Stimulated activated naive B cell treated with anti-CD40 and anti-IgM and Interleukin-4, amounts not matched to agents 10 μg/mL and 1 μg/mL and 100 μg/mL, for 72 hours (primary cell): ENCODE results near the gene RTP5.

Source experiments
- ATAC-seq, 2 donors: fragments of 150-1000 bp; cut with Tn5 transposase; replicated peaks; 2 replicates each; pipeline ENCODE4 v1.10.0; 2021; ENCODE audit warnings: moderate library complexity in 1 of 2
- DNase-seq: peaks from one replicate; pipeline ENCODE4 v3.0.0; 2021
- H3K27ac Mint-ChIP-seq: one replicate; pipeline ENCODE4 v1.8.0; 2022; ENCODE audit warnings: mild to moderate bottlenecking, mixed read lengths
- H3K27me3 Mint-ChIP-seq, 2 donors: one replicate each; pipeline ENCODE4 v1.8.0; 2022; ENCODE audit warnings: mixed read lengths in 2 of 2
- H3K36me3 Mint-ChIP-seq, 2 donors: one replicate each; pipeline ENCODE4 v1.8.0; 2022; ENCODE audit warnings: mixed read lengths in 2 of 2, mild to moderate bottlenecking in 1 of 2
- H3K4me1 Mint-ChIP-seq, 2 donors: one replicate each; pipeline ENCODE4 v1.8.0; 2022; ENCODE audit warnings: mixed read lengths in 2 of 2, mild to moderate bottlenecking in 1 of 2
- H3K4me3 Mint-ChIP-seq, 2 donors: one replicate each; pipeline ENCODE4 v1.8.0; 2022; ENCODE audit warnings: mild to moderate bottlenecking in 2 of 2, mixed read lengths in 2 of 2, moderate library complexity in 1 of 2
- H3K9me3 Mint-ChIP-seq, 2 donors: one replicate each; pipeline ENCODE4 v1.8.0; 2022; ENCODE audit warnings: mixed read lengths in 2 of 2, mild to moderate bottlenecking in 1 of 2

The RTP5 gene

DNA sequence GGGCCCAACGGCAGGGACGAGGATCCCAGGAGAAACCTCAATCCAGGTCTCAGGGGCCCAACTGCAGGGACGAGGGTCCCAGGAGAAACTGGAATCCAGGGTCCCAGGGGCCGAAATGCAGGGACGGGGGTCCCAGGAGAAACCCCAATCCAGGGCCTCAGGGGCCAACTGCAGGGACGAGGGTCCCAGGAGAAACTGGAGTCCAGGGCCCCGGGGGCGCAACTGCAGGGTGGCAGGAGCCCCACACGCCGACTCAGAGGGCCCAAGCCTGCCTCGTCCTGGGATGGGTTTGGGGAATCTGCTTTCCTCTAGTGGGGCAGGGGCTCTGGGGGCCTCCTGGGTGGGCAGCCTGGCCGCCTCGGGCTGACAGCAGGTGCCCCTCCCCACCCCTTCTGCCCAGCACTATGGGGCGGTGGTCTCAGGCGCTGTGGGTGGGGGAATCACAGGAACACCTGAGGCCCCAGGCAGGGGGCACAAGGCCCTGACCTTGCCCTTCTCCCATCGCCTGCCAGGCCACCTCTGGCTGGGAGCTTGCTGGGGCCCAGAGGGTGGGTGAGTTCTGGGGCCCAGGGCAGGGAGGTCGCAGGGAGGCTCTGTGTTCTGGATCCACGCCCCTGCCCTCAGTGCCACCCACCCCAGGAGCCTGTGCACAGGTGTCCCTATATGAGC, 7.1 kb downstream of the RTP5 start:
- peaks cover 9% of the 10 kb centered on the region in 2 donors for H3K9me3 Mint-ChIP-seq
- peaks cover 7 to 12% of the 10 kb centered on the region in 2 donors for H3K27me3 Mint-ChIP-seq
- no peak overlapping the region for H3K4me3 Mint-ChIP-seq
- H3K27ac Mint-ChIP-seq: no peak overlapping the region
- peaks cover 15 to 28% of the 10 kb centered on the region in 2 donors for H3K4me1 Mint-ChIP-seq
- DNase-seq (no peak), ATAC-seq (no peak)
- H3K36me3 Mint-ChIP-seq: peaks cover 0 to 7% of the 10 kb centered on the region in 2 donors

DNA sequence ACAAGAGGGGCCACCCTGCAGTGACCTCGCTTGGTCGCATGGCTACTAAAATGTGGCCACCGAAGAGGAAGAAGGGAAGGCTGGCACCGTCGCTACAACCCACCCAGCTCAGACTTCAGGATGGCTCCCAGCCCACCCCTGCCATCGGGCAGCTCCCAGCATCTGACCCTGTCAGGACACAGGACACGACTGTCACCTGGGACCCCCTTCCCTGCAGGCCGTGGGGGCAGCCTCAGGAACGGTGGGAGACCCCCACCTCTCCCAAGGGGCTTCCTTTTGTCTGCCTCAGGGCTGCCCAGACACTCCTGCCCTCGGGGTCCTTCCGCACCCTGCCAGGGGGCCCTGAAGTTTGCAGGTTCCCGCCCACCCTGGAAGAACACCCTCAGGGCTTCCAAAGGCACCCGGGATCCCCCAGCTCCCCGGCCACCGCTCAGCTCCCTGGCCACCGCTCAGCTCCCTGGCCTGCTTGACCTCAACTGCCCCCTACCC, 7.7 kb downstream of the RTP5 start:
- H3K4me1 Mint-ChIP-seq: peaks cover 13 to 30% of the 10 kb centered on the region in 2 donors
- H3K27ac Mint-ChIP-seq: no peak overlapping the region
- peaks cover 4 to 9% of the 10 kb centered on the region in 2 donors for H3K27me3 Mint-ChIP-seq
- H3K9me3 Mint-ChIP-seq: peaks cover 9% of the 10 kb centered on the region in 2 donors
- no peak for DNase-seq
- no peak for ATAC-seq
- peaks cover 0 to 7% of the 10 kb centered on the region in 2 donors for H3K36me3 Mint-ChIP-seq
- H3K4me3 Mint-ChIP-seq: no peak overlapping the region

DNA sequence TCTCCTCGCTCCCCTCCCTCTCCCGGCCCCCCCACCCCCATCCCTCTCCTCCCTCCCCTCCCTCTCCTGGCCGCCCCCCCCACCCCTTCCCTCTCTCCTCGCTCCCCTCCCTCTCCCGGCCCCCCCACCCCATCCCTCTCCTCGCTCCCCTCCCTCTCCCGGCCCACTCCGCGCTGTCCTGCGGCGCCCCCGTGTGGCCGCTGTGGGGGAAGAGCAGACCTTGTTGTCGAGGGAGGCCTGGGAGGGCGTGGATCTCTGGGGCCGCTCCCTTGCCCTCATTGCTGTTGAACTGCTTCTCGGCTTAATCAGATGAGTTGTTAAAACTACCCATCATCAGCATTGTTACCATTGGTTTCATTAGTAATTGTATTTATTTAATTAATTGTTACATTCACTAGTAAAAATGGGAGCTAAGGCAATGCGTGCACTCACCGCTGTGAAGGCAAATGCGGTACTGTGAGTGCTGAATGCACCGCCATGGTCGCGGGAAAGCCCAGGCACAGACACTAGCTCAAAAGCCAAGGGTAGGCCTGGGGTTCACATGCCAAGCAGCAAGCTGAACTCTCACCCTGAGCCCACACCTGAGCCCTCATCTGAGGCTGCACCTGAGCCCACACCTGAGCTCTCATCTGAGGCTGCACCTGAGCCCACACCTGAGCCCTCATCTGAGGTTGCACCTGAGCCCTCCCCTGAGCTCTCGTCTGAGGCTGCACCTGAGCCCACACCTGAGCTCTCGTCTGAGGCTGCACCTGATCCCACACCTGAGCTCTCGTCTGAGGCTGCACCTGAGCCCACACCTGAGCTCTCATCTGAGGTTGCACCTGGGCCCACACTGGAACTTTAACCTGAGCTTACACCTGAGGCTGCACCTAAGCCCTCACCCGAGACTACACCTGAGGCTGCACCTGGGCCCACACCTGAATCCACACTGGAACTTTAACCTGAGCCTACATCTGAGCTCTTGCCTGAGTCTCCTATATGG, 8.8 kb downstream of the RTP5 start:
- peaks cover 9% of the 10 kb centered on the region in 2 donors for H3K9me3 Mint-ChIP-seq
- ATAC-seq: peak in 1 of 2 donors; percentile 17
- peaks cover 20 to 36% of the 10 kb centered on the region in 2 donors for H3K4me1 Mint-ChIP-seq
- H3K4me3 Mint-ChIP-seq: no peak overlapping the region
- H3K36me3 Mint-ChIP-seq: peaks cover 0 to 7% of the 10 kb centered on the region in 2 donors
- peak; percentile 62 for DNase-seq
- H3K27ac Mint-ChIP-seq: peak overlapping the region; percentile 25
- H3K27me3 Mint-ChIP-seq: peaks cover 0 to 4% of the 10 kb centered on the region in 2 donors

DNA sequence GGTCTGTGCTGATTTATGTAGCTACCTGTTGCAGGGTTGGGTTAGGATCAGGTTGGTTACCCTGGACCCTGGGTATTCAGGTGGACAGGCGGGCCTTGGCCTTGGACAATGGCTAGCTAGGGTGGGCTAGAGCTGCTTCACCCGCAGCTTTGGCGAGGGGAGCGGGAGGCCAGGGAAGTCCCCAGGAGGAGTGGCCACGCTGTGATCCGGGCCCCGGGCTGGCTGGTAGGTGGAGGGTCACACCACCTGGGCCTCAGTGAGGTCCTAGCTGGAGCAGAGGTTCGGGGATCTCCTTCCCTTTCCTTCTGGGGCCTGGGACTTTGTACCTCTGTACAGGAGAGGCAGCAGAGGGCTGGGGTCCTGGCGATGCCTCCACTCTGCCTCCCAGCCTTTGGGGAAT, 9.8 kb downstream of the RTP5 start:
- Mint-ChIP-seq H3K4me1 (peaks cover 19 to 45% of the 10 kb centered on the region in 2 donors), H3K9me3 (peaks cover 4 to 5% of the 10 kb centered on the region in 2 donors), H3K27ac (peak overlapping the region; percentile 25), H3K36me3 (peaks cover 1 to 5% of the 10 kb centered on the region in 2 donors), H3K4me3 (no peak overlapping the region), H3K27me3 (no peaks in the 10 kb centered on the region)
- no peak for DNase-seq
- ATAC-seq: no peak

DNA sequence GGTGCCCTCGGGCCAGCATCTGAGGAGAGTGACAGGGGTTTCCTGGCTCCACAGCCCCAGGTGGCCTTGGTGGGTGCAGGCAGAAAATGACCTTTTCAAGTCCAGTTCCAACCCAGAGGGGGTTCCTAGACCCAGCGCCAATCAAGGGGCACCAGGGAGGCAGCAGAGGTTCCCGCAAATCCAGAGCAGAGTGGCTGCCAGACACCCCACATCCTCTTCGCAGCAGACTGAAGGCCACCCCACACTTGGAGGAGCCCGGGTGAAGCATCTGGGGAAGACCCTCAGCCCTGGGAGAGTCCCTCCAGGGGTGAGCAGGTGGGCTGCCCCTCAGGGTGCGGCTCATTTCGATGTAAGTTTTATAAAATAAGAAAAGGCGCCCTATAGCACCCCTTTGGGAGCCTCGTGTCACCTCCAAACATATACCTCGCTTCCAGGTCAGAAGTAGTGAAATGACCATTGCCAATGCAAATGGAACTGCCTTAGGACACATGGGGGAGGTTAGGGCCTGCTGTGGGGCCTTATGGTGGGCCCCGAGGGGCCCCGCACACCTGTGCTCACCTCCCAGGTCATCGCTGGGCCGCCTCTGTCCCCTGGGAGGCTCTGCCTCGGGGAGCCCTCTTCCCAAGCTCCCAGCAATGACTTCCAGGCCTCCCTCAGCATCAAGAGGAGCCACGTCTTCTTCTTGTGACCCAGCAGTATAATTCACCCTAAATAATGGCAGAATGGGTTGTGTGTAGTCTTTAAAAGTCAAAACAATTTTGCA, 11.0 kb downstream of the RTP5 start:
- H3K36me3 Mint-ChIP-seq: peaks cover 5 to 7% of the 10 kb centered on the region in 2 donors
- ATAC-seq (no peak), DNase-seq (no peak)
- peak overlapping the region; percentile 81 to 92 for H3K4me3 Mint-ChIP-seq
- H3K27ac Mint-ChIP-seq: peak overlapping the region; percentile 98
- no peaks in the 10 kb centered on the region for H3K27me3 Mint-ChIP-seq
- H3K4me1 Mint-ChIP-seq: peaks cover 16 to 51% of the 10 kb centered on the region in 2 donors
- peaks cover under 1 to 2% of the 10 kb centered on the region in 2 donors for H3K9me3 Mint-ChIP-seq

DNA sequence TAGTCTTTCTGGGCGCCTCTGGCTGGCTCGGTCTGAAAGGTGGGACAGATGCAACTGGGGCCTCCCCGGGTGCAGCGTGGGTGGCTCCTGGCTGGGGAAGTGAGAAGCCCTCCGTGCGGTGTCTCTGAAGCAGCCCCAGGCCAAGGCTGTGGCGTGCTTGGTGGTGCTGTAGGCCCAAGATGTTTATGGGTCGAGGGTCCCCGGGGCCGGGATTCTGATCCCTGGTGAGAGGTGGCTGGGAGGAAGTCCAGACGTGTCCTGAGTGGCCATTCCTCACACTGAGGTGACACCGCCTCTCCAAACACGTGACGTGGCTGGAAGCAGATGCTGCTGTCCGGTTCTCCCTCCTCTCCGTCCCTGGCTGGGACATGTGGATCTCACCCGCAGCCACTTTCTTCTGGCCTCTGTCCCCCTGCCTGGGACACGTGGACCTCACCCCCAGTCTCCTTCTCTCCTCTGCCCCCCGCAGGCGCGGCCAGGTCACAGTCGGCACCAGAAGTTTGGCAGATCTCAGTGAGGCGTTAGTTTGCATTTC, 12.6 kb downstream of the RTP5 start:
- ATAC-seq: peak; percentile 84 to 86
- peak overlapping the region; percentile 81 to 92 for H3K4me3 Mint-ChIP-seq
- H3K4me1 Mint-ChIP-seq: peaks cover 31 to 67% of the 10 kb centered on the region in 2 donors
- H3K27me3 Mint-ChIP-seq: no peaks in the 10 kb centered on the region
- DNase-seq: peak; percentile 92
- H3K36me3 Mint-ChIP-seq: peaks cover 11 to 24% of the 10 kb centered on the region in 2 donors
- H3K27ac Mint-ChIP-seq: peak overlapping the region; percentile 98
- no peaks in the 10 kb centered on the region for H3K9me3 Mint-ChIP-seq

DNA sequence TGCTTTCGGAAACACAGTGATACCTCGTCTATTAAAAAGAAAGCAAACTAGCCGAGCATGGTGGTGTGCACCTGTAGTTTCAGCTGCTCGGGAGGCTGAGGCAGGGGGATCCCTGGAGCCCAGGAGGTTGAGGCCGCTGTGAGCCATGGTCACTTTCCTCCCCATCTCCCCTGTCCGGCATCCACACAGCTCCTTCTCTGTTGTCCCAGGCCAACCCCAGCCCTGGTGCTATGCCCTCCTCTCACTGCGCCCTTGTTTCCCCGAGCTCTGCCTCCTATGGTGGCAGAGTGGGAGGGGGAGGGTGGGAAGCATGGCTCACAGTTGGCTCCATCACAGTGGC, 15.4 kb downstream of the RTP5 start:
- Mint-ChIP-seq H3K27me3 (no peaks in the 10 kb centered on the region), H3K4me1 (peaks cover 39 to 85% of the 10 kb centered on the region in 2 donors), H3K36me3 (peaks cover 27 to 46% of the 10 kb centered on the region in 2 donors), H3K27ac (no peak overlapping the region), H3K4me3 (no peak overlapping the region), H3K9me3 (no peaks in the 10 kb centered on the region)
- DNase-seq: no peak
- no peak for ATAC-seq

DNA sequence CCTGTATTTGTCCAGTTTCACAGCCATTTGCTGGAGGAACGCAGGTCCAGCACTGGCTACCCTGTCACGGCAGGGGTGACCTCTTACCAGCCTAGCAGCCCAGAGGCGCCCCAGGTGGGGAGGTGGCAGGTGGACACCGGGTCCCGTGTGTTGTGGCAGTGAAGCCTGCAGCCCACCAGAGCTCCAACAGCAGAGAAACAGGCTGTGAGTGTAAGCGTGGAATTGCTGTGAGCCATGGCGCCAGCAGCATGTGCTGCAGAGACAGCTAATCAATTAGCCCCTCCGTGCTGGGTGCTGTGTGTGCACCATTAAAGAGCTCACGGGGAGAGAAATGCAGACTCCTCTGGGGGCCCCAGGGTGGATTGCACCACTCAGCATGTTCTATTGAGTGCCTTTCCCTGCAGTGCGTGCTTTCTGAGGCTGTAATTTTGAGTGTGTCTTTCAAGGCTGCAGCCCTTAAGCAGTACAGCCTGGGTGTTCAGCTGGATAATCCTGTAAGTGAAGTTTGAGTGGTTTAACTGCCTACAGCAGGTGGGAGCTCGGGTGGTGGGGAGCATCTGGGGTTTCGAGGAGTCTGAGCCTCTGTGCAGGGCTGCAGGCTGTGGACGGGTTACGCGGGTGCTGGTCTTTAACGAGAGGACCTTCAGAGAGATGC, 15.9 kb downstream of the RTP5 start:
- Mint-ChIP-seq H3K27me3 (no peaks in the 10 kb centered on the region), H3K9me3 (no peaks in the 10 kb centered on the region), H3K4me3 (no peak overlapping the region), H3K4me1 (peaks cover 38 to 80% of the 10 kb centered on the region in 2 donors), H3K36me3 (peaks cover 32 to 48% of the 10 kb centered on the region in 2 donors), H3K27ac (no peak overlapping the region)
- no peak for ATAC-seq
- DNase-seq: no peak

DNA sequence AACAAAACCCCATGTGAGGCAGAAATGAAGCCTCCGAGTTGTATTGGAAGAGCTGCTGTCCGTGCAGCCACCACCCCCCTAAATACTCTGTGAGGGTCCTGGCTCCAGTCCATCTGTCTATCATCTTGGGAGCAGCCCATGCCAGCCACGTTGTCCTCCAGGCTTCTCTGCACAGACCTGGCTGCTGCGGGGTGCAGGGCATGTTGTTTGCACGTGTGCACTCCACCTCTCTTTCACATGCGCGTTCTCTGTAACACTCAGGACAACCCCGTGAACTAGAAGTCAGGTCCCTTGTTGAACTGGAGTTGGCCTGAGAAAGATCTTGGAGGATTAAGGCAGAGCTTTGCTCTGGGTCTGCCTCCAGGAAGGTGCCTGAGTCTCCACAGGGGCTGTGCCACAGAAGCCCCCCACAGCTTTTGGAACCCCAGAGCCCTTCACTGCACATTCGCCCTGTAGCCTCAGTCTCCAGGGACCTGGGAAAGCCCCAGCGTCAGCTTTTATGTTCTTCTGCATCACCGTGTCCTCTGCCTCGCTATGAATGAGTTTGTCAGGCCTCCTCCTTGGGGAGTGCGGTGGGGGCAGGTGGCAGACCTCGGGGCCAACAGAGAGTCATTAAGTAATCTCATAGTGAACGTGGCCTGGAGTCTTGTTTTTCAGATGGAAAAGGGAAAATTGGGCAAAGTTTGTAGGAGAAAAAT, 16.6 kb downstream of the RTP5 start:
- peak overlapping the region; percentile 22 for H3K27ac Mint-ChIP-seq
- DNase-seq: peak; percentile 58
- H3K4me3 Mint-ChIP-seq: peak overlapping the region in 1 of 2 donors; percentile 6
- peaks cover 35 to 73% of the 10 kb centered on the region in 2 donors for H3K4me1 Mint-ChIP-seq
- H3K36me3 Mint-ChIP-seq: peaks cover 32 to 48% of the 10 kb centered on the region in 2 donors
- peak; percentile 23 to 24 for ATAC-seq
- H3K27me3 Mint-ChIP-seq: no peaks in the 10 kb centered on the region
- no peaks in the 10 kb centered on the region for H3K9me3 Mint-ChIP-seq

DNA sequence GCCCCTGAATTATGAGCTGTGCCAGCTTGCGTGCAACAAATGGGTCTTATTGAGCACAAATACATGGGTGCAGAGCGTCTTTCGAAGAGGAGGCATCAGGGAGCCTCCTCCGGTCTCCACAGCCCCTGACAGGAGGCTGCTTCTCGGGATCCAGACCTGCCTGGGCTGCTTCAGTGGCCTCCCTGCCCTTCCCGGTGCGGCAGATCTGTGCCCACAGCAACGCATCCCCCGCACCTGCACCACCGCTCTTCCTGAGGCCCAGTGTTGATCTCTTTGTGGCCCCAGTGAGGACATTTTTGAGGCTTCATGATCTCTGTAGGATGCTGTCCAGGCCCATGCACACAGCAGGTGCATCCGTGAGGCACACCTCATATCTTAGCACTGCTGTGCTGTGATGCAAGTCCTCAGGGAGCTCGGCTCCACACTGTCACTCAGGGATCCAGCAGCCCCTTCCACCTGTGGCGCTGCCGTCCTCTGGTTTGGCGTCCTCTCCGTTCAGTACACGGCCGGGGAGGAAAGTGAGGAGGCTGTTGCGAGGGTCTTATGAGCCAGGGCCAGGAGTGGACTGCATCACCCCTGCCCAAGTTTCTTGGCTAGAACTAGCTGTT, 17.4 kb downstream of the RTP5 start:
- no peaks in the 10 kb centered on the region for H3K27me3 Mint-ChIP-seq
- peaks cover 32 to 48% of the 10 kb centered on the region in 2 donors for H3K36me3 Mint-ChIP-seq
- H3K9me3 Mint-ChIP-seq: no peaks in the 10 kb centered on the region
- DNase-seq: no peak
- no peak overlapping the region for H3K4me3 Mint-ChIP-seq
- no peak overlapping the region for H3K27ac Mint-ChIP-seq
- H3K4me1 Mint-ChIP-seq: peaks cover 35 to 65% of the 10 kb centered on the region in 2 donors
- no peak for ATAC-seq

DNA sequence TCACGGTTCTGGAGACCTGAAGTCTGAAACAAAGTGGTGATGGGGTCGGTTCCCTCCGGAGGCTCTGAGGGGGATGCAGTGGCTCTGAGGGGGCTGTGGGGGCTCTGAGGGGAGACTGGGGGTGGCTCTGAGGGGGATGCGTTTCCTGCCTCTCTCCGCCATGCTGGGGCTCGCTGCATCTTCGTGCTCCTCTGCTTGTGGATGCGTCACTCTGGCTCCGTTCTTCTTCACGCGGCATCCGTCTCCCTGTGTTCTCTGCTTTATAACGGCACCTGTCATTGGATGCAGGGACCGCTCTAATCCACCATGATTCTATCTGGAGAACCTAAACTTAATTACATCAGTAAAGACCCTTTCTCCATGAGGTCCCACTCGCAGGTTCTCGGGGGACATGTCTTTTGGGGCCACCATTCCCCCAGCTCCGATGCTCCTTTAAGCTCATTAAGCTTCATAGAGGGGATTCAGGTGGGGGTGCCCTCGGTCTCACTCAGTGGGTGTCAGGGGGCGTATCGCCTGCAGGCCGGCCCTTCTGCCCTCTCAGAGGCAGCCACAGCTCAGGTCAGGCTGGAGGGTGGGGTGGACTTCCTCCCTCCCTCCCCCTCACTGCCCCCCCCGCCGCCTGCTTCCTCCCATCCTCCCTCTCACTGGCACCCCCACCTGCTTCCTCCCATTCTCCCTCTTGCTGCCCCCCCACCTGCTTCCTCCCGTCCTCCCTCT, 18.4 kb downstream of the RTP5 start:
- Mint-ChIP-seq H3K27me3 (no peaks in the 10 kb centered on the region), H3K4me3 (no peak overlapping the region)
- no peak for DNase-seq

DNA sequence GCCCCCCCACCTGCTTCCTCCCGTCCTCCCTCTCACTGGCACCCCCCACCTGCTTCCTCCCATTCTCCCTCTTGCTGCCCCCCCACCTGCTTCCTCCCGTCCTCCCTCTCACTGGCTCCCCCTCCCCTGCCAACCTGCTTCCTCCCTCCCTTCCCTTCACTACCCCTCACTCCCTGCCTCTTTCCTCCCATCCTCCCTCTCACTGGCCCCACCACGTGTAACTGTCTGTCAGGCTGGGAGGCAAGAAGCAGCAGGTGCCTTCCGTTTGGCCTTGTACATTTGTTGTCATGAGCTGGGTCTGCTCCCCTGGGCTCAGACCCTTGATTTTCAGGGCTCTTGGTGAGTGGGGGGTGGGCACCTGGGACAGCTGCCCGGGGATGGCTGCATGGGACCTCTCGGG, 19.1 kb downstream of the RTP5 start:
- Mint-ChIP-seq H3K4me3 (no peak overlapping the region), H3K36me3 (peaks cover 32 to 51% of the 10 kb centered on the region in 2 donors), H3K27me3 (no peaks in the 10 kb centered on the region), H3K4me1 (peaks cover 25 to 48% of the 10 kb centered on the region in 2 donors), H3K9me3 (no peaks in the 10 kb centered on the region), H3K27ac (no peak overlapping the region)
- ATAC-seq (no peak), DNase-seq (no peak)

More for the DNA sequence above, 18.4 kb downstream of the RTP5 start:
- Mint-ChIP-seq H3K36me3 (peaks cover 32 to 51% of the 10 kb centered on the region in 2 donors), H3K4me1 (peaks cover 28 to 54% of the 10 kb centered on the region in 2 donors), H3K27ac (peak overlapping the region; percentile 91), H3K9me3 (no peaks in the 10 kb centered on the region)
- no peak for ATAC-seq
